ENCODE results near the gene DNAI2.
"Not testable (repeated sequence)": the region's sequence is repeated elsewhere in the genome, so short reads cannot be mapped to it uniquely, and the experiment has no call there.

The DNAI2 gene

DNA sequence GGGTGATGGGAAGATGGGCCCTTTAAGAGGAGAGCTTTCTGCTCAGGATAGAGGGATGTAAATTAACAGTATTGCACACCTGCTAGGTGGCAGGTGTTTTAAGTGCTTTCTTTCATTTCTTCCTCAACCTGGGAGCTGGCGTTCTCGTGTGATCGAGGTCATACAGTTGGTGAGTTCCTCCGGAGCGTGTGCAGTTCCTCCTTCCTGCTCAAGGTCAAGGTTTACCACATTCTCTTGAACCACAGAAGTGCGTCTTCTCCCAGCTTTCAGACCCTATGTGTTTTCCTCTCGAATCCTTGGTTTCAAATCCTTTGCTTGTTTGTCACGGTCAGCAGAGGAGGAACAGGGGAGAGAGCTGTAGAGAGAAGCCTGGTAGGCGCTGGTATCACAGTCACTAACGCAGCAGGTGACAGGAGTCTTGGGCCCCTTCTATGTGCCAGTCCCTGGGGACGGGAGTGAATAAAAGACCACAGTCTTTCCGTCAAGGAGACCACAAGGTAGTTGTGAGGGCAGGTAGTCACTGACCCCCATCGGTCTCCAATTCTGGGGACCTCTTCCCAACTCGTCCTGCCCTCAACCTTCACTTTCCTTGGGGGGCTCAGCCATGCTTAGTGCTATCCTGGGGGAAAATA, 791 bp downstream of the DNAI2 start:
- no peaks in the 10 kb centered on the region for H3K36me3 ChIP-seq (ENCODE audit: insufficient read depth, low read length)
- no peak for DNase-seq (ENCODE audit: low read depth, low spot score)
- H3K9ac ChIP-seq (ENCODE audit: insufficient read length), result no peak overlapping the region
- H3K27ac ChIP-seq, result no peak overlapping the region
- no peak overlapping the region for H3K4me3 ChIP-seq
- no peaks in the 10 kb centered on the region for H3K9me3 ChIP-seq (ENCODE audit: low read depth, low read length)
- TF ChIP-seq EZH2 (IDR thresholded peaks at IDR 0.05) (no peak), FOXP2 (optimal IDR thresholded peaks at IDR 0.05; ENCODE audit: control extremely low read depth, extremely low read length, insufficient read depth) (no peak), POLR2AphosphoS5 (IDR thresholded peaks at IDR 0.05; ENCODE audit: borderline replicate concordance, low read depth, low read length) (no peak)

DNA sequence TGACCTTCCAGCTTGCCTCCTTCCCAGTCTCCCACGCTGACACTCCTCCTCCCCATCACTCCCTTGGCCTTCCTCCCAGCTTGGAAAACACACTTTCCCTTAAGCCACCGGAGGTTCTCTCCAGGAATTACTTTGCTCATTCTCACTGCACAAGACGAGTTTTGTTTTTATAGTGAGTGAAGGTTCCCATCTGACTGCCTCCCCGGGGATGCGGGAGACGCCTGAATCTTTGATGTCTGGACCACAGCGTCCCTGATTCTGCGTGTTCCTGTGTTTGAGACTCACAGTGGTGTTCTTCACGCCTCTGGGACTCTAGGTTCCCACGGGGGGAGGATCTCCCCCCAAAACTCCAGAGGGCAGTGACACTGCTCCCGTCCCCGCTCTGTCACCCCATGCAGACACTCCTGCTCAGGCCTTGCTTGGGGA, 2.0 kb downstream of the DNAI2 start:
- Histone ChIP-seq H3K36me3 (ENCODE audit: insufficient read depth, low read length) (no peaks in the 10 kb centered on the region), H3K27ac (no peak overlapping the region), H3K9ac (ENCODE audit: insufficient read length) (no peak overlapping the region), H3K4me3 (no peak overlapping the region), H3K9me3 (ENCODE audit: low read depth, low read length) (no peaks in the 10 kb centered on the region)
- DNase-seq (ENCODE audit: low read depth, low spot score), result no peak
- TF ChIP-seq EZH2 (IDR thresholded peaks at IDR 0.05), result no peak
- no peak for TF ChIP-seq POLR2AphosphoS5 (IDR thresholded peaks at IDR 0.05; ENCODE audit: borderline replicate concordance, low read depth, low read length)
- TF ChIP-seq FOXP2 (optimal IDR thresholded peaks at IDR 0.05; ENCODE audit: control extremely low read depth, extremely low read length, insufficient read depth), result no peak

DNA sequence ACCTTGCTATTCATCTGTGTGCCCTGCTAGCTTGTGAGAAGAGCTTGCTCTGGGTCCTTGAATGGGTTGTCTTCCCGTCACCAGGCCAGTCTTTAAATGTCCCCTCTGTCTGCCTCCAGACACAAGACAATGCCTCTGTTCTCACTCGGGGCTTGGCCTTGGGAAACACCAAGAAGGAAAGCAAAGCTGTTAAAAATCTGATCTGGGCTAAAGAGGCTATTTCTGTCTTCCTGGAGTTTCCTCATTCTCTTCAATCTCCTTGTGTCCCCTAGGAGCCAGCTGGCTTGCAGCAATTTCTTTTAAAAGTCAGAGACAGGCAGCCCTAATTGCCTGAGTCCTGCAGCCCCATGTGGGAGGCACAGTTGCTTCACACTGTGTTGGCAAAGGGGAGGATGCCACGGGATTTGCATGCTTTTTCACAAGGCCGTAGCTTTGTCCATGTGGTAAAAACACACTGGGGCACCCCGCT, 2.5 kb downstream of the DNAI2 start:
- H3K9ac ChIP-seq (ENCODE audit: insufficient read length), result no peak overlapping the region
- no peaks in the 10 kb centered on the region for H3K9me3 ChIP-seq (ENCODE audit: low read depth, low read length)
- H3K27ac ChIP-seq, result no peak overlapping the region
- H3K4me3 ChIP-seq, result no peak overlapping the region
- TF ChIP-seq FOXP2 (optimal IDR thresholded peaks at IDR 0.05; ENCODE audit: control extremely low read depth, extremely low read length, insufficient read depth), result no peak
- no peak for TF ChIP-seq EZH2 (IDR thresholded peaks at IDR 0.05)
- TF ChIP-seq POLR2AphosphoS5 (IDR thresholded peaks at IDR 0.05; ENCODE audit: borderline replicate concordance, low read depth, low read length), result no peak
- H3K36me3 ChIP-seq (ENCODE audit: insufficient read depth, low read length), result no peaks in the 10 kb centered on the region
- no peak for DNase-seq (ENCODE audit: low read depth, low spot score)

DNA sequence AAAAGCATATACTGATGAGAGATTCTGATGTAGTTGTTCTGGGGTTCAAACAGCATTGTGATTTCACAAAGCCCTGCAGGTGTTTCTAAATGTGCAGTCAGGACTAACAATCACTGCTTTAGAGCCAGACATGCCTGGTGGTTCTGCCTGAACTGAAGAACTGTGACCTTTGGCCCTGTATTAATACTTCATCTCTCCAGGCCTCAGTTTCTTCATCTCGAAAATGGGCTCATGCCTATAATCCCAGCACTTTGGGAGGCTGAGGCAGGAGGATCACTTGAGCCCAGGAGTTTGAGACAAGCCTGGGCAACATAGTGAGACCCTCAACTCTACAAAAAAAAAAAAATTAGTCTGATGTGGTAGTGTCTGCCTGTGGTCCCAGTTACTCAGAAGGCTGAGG, 3.9 kb downstream of the DNAI2 start:
- Histone ChIP-seq H3K4me3 (no peak overlapping the region), H3K36me3 (ENCODE audit: insufficient read depth, low read length) (no peaks in the 10 kb centered on the region), H3K9me3 (ENCODE audit: low read depth, low read length) (no peaks in the 10 kb centered on the region), H3K27ac (no peak overlapping the region), H3K9ac (ENCODE audit: insufficient read length) (no peak overlapping the region)
- DNase-seq (ENCODE audit: low read depth, low spot score), result no peak
- TF ChIP-seq FOXP2 (optimal IDR thresholded peaks at IDR 0.05; ENCODE audit: control extremely low read depth, extremely low read length, insufficient read depth) (no peak), POLR2AphosphoS5 (IDR thresholded peaks at IDR 0.05; ENCODE audit: borderline replicate concordance, low read depth, low read length) (no peak), EZH2 (IDR thresholded peaks at IDR 0.05) (no peak)

DNA sequence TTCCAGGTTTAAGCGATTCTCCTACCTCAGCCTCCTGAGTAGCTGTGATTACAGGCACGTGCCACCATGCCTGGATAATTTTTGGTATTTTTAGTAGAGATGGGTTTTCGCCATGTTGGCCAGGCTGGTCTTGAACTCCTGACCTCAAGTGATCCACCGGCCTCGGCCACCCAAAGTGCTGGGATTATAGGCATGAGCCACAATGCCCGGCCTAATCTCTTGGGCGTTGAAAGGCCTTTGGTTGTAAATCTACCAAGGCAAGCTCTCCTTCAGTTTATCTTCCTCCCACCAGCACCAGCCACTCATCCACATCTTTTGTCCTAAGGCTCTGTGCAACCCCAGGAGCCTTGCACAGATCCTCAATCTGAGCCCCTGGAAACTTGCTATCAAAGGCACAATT, 5.6 kb downstream of the DNAI2 start:
- not testable (repeated sequence) for H3K9ac ChIP-seq (ENCODE audit: insufficient read length); H3K9me3 ChIP-seq (ENCODE audit: low read depth, low read length); DNase-seq (ENCODE audit: low read depth, low spot score); H3K4me3 ChIP-seq; H3K36me3 ChIP-seq (ENCODE audit: insufficient read depth, low read length); H3K27ac ChIP-seq

DNA sequence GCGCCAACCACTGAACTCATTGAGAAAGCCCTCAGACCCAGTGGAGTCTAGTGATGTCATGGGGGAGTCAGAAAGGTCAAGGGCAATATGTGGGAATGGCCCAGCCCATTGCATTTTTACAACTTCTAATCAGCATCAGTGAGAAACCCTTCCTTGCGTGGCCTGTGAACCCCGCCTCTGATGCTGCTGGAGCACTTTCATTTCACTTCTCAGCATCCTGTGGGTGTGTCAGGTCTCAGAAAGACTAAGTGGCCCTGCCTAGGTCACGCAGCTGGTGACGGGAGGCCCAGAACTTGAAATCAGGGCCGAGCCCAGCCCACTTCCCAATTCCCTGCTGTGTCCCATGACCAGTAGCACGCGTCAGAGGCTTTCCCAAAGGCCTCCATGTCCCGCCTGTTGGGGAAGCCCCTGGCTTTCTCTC, 6.1 kb downstream of the DNAI2 start:
- Histone ChIP-seq H3K4me3 (no peak overlapping the region), H3K27ac (no peak overlapping the region), H3K9ac (ENCODE audit: insufficient read length) (no peak overlapping the region), H3K36me3 (ENCODE audit: insufficient read depth, low read length) (no peaks in the 10 kb centered on the region), H3K9me3 (ENCODE audit: low read depth, low read length) (no peaks in the 10 kb centered on the region)
- TF ChIP-seq POLR2AphosphoS5 (IDR thresholded peaks at IDR 0.05; ENCODE audit: borderline replicate concordance, low read depth, low read length) (no peak), FOXP2 (optimal IDR thresholded peaks at IDR 0.05; ENCODE audit: control extremely low read depth, extremely low read length, insufficient read depth) (no peak), EZH2 (IDR thresholded peaks at IDR 0.05) (no peak)
- no peak for DNase-seq (ENCODE audit: low read depth, low spot score)

DNA sequence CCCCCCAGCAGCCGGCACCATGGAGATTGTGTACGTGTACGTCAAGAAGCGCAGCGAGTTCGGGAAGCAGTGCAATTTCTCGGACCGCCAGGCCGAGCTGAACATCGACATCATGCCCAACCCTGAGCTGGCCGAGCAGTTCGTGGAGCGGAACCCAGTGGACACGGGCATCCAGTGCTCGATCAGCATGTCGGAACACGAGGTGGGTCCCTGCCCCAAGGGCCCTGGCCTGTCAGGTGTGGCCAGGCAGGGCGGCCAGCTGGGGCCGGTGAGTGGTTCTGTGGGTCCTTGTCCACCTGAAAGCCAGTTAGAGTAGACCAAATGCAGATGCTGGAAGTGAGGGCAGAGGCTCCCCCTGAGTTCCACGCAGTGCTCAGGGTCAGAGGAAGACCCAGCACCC, 7.8 kb downstream of the DNAI2 start:
- H3K9me3 ChIP-seq (ENCODE audit: low read depth, low read length), result no peaks in the 10 kb centered on the region
- H3K27ac ChIP-seq, result no peak overlapping the region
- DNase-seq (ENCODE audit: low read depth, low spot score), result no peak
- no peaks in the 10 kb centered on the region for H3K36me3 ChIP-seq (ENCODE audit: insufficient read depth, low read length)
- no peak overlapping the region for H3K9ac ChIP-seq (ENCODE audit: insufficient read length)
- TF ChIP-seq POLR2AphosphoS5 (IDR thresholded peaks at IDR 0.05; ENCODE audit: borderline replicate concordance, low read depth, low read length) (no peak), EZH2 (IDR thresholded peaks at IDR 0.05) (no peak), FOXP2 (optimal IDR thresholded peaks at IDR 0.05; ENCODE audit: control extremely low read depth, extremely low read length, insufficient read depth) (no peak)
- H3K4me3 ChIP-seq, result no peak overlapping the region

DNA sequence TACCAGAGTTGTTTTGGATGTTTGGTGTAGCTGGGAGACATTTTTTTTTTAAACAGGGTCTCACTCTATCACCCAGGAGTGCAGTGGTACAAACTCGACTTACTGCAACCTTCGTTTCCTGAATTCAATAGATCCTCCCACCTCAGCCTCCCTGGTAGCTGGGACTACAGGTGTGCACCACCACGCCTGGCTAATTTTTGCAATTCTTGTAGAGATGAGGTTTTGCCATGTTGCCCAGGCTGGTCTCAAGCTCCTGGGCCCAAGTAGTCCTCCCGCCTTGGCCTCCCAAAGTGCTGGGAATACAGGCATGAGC, 8.2 kb downstream of the DNAI2 start:
- H3K9ac ChIP-seq (ENCODE audit: insufficient read length); DNase-seq (ENCODE audit: low read depth, low spot score); H3K4me3 ChIP-seq; H3K36me3 ChIP-seq (ENCODE audit: insufficient read depth, low read length); H3K27ac ChIP-seq; H3K9me3 ChIP-seq (ENCODE audit: low read depth, low read length): not testable (repeated sequence)

DNA sequence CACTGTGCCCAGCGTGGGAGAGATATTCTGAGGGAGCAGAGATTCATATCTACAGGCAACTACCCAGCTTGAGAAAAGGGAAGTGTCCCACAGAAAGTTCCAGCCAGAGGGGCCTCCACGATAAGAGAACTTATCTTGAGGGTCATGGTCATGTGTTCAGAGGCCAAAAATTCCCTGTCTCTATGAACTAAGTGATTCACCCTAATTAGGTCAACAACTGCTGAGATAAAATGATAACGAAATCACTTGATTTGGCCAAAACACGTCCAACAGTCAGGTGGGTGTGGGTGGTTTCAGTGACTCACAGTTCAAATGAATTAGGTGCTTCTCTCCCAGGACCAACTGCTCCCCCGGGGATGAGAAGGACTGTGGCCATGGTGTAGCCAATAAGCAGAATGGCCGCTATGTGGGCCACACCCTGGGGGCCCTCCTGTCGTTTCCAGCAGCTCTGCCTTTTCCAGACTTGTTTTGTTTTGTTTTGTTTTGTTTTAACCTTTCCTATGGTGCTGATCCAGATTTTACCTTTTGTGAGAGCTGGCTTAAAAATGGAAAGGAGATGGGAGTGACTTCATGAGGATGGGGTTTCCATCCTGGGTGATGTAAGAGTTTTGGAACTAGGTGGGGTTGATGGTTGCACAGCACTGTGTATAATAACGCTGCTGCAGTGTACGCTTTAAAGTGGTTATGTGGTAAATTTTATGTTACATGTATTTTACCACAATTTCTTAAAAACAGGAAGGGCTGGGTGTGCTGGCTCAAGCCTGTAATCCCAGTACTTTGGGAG, 8.7 kb downstream of the DNAI2 start:
- no peak for DNase-seq (ENCODE audit: low read depth, low spot score)
- H3K9me3 ChIP-seq (ENCODE audit: low read depth, low read length), result no peaks in the 10 kb centered on the region
- TF ChIP-seq FOXP2 (optimal IDR thresholded peaks at IDR 0.05; ENCODE audit: control extremely low read depth, extremely low read length, insufficient read depth) (no peak), EZH2 (IDR thresholded peaks at IDR 0.05) (no peak), POLR2AphosphoS5 (IDR thresholded peaks at IDR 0.05; ENCODE audit: borderline replicate concordance, low read depth, low read length) (no peak)
- no peaks in the 10 kb centered on the region for H3K36me3 ChIP-seq (ENCODE audit: insufficient read depth, low read length)
- H3K4me3 ChIP-seq, result no peak overlapping the region
- H3K27ac ChIP-seq, result no peak overlapping the region
- no peak overlapping the region for H3K9ac ChIP-seq (ENCODE audit: insufficient read length)
